Medulla oblongata (tissue), 1 donor: Measurements from ENCODE around the gene PDK1.
"Not testable (repeated sequence)": the region's sequence is repeated elsewhere in the genome, so short reads cannot be mapped to it uniquely, and the experiment has no call there.

Source experiments
- DNase-seq: peaks from one replicate; pipeline ENCODE4 v3.0.0-alpha.2; 2015; ENCODE audit errors: extremely low spot score

Gene PDK1

GRCh38 chr2:172555522-172556283 lies at the start of gene PDK1:
Gene PDK1 (plus strand): TSS chr2:172556090. CDS start chr2:172556151, 61 bp downstream.
- DNase-seq = peak; percentile 93

- no peak for DNase-seq
Observed at GRCh38 chr2:172507199-172507598, 48.7 kb upstream of the PDK1 start.

- DNase-seq = peak; percentile 13
Observed at GRCh38 chr2:172510088-172510487, 45.8 kb upstream of the PDK1 start.

GRCh38 chr2:172510548-172510947 lies 45.3 kb upstream of the PDK1 start:
- no peak for DNase-seq

GRCh38 chr2:172512810-172513523 lies 42.9 kb upstream of the PDK1 start:
- DNase-seq = no peak

GRCh38 chr2:172513524-172513900 lies 42.4 kb upstream of the PDK1 start:
- no peak for DNase-seq

- peak; percentile 55 for DNase-seq
Observed at GRCh38 chr2:172513935-172514586, 41.8 kb upstream of the PDK1 start.

- no peak for DNase-seq
Observed at GRCh38 chr2:172516299-172516698, 39.6 kb upstream of the PDK1 start.

GRCh38 chr2:172518995-172519394 lies 36.9 kb upstream of the PDK1 start:
- no peak for DNase-seq

- DNase-seq = no peak
Observed at GRCh38 chr2:172525601-172526000, 30.3 kb upstream of the PDK1 start.

- no peak for DNase-seq
Observed at GRCh38 chr2:172531309-172531708, 24.6 kb upstream of the PDK1 start.

- DNase-seq = not testable (repeated sequence)
Observed at GRCh38 chr2:172532461-172532860, 23.4 kb upstream of the PDK1 start.

GRCh38 chr2:172533687-172534086 lies 22.2 kb upstream of the PDK1 start:
- DNase-seq = no peak

- no peak for DNase-seq
Observed at GRCh38 chr2:172535119-172535518, 20.8 kb upstream of the PDK1 start.

- DNase-seq = not testable (repeated sequence)
Observed at GRCh38 chr2:172537851-172538250, 18.0 kb upstream of the PDK1 start.

GRCh38 chr2:172539767-172540166 lies 16.1 kb upstream of the PDK1 start:
- no peak for DNase-seq

- DNase-seq = no peak
Observed at GRCh38 chr2:172540421-172540820, 15.5 kb upstream of the PDK1 start.

- no peak for DNase-seq
Observed at GRCh38 chr2:172545408-172546075, 10.3 kb upstream of the PDK1 start.

- no peak for DNase-seq
Observed at GRCh38 chr2:172549131-172549530, 6.8 kb upstream of the PDK1 start.

- DNase-seq = not testable (repeated sequence)
Observed at GRCh38 chr2:172549802-172550201, 6.1 kb upstream of the PDK1 start.

- no peak for DNase-seq
Observed at GRCh38 chr2:172550419-172550818, 5.5 kb upstream of the PDK1 start.

GRCh38 chr2:172551271-172551670 lies 4.6 kb upstream of the PDK1 start:
- no peak for DNase-seq
